HG03521 (cell line): ENCODE results near the gene COL6A3.

Experiments used
- ATAC-seq: cut with Tn5 transposase; IDR thresholded peaks from one replicate; pipeline ENCODE4 v1.9.1; 2021; ENCODE audit warnings: mild to moderate bottlenecking, moderate library complexity; ENCODE audit not compliant: unreplicated experiment

COL6A3 gene

GRCh38 chr2:237301595-237301994 is 112.4 kb downstream of the COL6A3 start:
- no peak for ATAC-seq

- no peak for ATAC-seq
Measured at GRCh38 chr2:237300739-237301138, 113.2 kb downstream of the COL6A3 start.

GRCh38 chr2:237299906-237300305 is 114.1 kb downstream of the COL6A3 start:
- no peak for ATAC-seq

GRCh38 chr2:237298151-237299118 is 115.5 kb downstream of the COL6A3 start:
- ATAC-seq: no peak

- ATAC-seq: no peak
Measured at GRCh38 chr2:237297421-237298150, 116.4 kb downstream of the COL6A3 start.

- no peak for ATAC-seq
Measured at GRCh38 chr2:237296756-237297155, 117.2 kb downstream of the COL6A3 start.

- ATAC-seq: no peak
Measured at GRCh38 chr2:237295889-237296480, 118.0 kb downstream of the COL6A3 start.

GRCh38 chr2:237294460-237294859 is 119.5 kb downstream of the COL6A3 start:
- no peak for ATAC-seq

- ATAC-seq: no peak
Measured at GRCh38 chr2:237293978-237294377, 120.0 kb downstream of the COL6A3 start.

- ATAC-seq: no peak
Measured at GRCh38 chr2:237291138-237291792, 122.7 kb downstream of the COL6A3 start.

GRCh38 chr2:237290261-237290660 is 123.7 kb downstream of the COL6A3 start:
- ATAC-seq: no peak

- no peak for ATAC-seq
Measured at GRCh38 chr2:237289139-237289538, 124.8 kb downstream of the COL6A3 start.

GRCh38 chr2:237287872-237288271 is 126.1 kb downstream of the COL6A3 start:
- ATAC-seq: no peak

GRCh38 chr2:237283131-237283928 is 130.6 kb downstream of the COL6A3 start:
- ATAC-seq: no peak

- ATAC-seq: no peak
Measured at GRCh38 chr2:237282568-237283128, 131.3 kb downstream of the COL6A3 start.

GRCh38 chr2:237281836-237282306 is 132.1 kb downstream of the COL6A3 start:
- no peak for ATAC-seq

- ATAC-seq: no peak
Measured at GRCh38 chr2:237280939-237281338, 133.0 kb downstream of the COL6A3 start.

GRCh38 chr2:237280229-237280628 is 133.7 kb downstream of the COL6A3 start:
- ATAC-seq: no peak

GRCh38 chr2:237279012-237279768 is 134.8 kb downstream of the COL6A3 start:
- ATAC-seq: no peak
